GM12891 (cell line): ENCODE measurements around the gene LPCAT4.
A peak's percentile ranks its signal among the peaks of the same experiment; 100 is the strongest.
"Not testable (repeated sequence)": the region's sequence is repeated elsewhere in the genome, so short reads cannot be mapped to it uniquely, and the experiment has no call there.

Source experiments
- DNase-seq: peaks from one replicate; pipeline ENCODE4 v3.0.0; 2011; ENCODE audit warnings: low spot score; ENCODE audit not compliant: insufficient read length
- FAIRE-seq: peaks from 2 replicates; lab custom pipeline; 2011; peaks lifted over from hg19 to GRCh38; lab: Jason Lieb, UNC
- PAX5 ChIP-seq: IDR thresholded peaks from 2 replicates; pipeline ENCODE4 v1.6.1; 2011; ENCODE audit warnings: low read length, moderate library complexity, mild to moderate bottlenecking; ENCODE audit not compliant: insufficient read depth, severe bottlenecking
- POLR2A ChIP-seq: IDR thresholded peaks from 2 replicates; pipeline ENCODE4 v1.6.1; 2011; ENCODE audit warnings: low read depth, low read length, control low read depth
- POLR2AphosphoS5 ChIP-seq: IDR thresholded peaks from 2 replicates; pipeline ENCODE4 v1.6.1; 2011; ENCODE audit warnings: low read depth, low read length, control low read depth
- POU2F2 ChIP-seq: IDR thresholded peaks from 2 replicates; pipeline ENCODE4 v1.6.1; 2011; ENCODE audit warnings: low read depth, mild to moderate bottlenecking, control low read depth, low read length, moderate library complexity
- SPI1 ChIP-seq: IDR thresholded peaks from 2 replicates; pipeline ENCODE4 v1.6.1; 2011; ENCODE audit warnings: low read depth, low read length, control low read depth
- TAF1 ChIP-seq: IDR thresholded peaks from 2 replicates; pipeline ENCODE4 v1.6.1; 2011; ENCODE audit warnings: low read depth, low read length, control low read depth

Gene LPCAT4

GRCh38 chr15:34348735-34349300 lies 18.2 kb downstream of the LPCAT4 start:
- no peak for TF ChIP-seq POU2F2
- no peak for TF ChIP-seq POLR2AphosphoS5
- TF ChIP-seq SPI1 = no peak
- no peak for TF ChIP-seq POLR2A
- FAIRE-seq = no peak
- DNase-seq = no peak

DNA sequence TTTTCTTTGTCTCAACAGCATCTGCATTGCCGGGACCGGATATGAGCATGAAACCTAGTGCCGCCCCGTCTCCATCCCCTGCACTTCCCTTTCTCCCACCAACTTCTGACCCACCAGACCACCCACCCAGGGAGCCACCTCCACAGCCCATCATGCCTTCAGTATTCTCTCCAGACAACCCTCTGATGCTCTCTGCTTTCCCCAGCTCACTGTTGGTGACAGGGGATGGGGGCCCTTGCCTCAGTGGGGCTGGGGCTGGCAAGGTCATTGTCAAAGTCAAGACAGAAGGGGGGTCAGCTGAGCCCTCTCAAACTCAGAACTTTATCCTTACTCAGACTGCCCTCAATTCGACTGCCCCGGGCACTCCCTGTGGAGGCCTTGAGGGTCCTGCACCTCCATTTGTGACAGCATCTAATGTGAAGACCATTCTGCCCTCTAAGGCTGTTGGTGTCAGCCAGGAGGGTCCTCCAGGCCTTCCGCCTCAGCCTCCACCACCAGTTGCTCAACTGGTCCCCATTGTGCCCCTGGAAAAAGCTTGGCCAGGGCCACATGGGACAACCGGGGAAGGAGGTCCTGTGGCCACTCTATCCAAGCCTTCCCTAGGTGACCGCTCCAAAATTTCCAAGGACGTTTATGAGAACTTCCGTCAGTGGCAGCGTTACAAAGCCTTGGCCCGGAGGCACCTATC lies 18.9 kb downstream of the LPCAT4 start:
- FAIRE-seq = no peak
- TF ChIP-seq PAX5 = no peak
- TF ChIP-seq TAF1 = no peak
- no peak for TF ChIP-seq POU2F2
- TF ChIP-seq SPI1 = no peak
- TF ChIP-seq POLR2AphosphoS5 = no peak
- no peak for TF ChIP-seq POLR2A

DNA sequence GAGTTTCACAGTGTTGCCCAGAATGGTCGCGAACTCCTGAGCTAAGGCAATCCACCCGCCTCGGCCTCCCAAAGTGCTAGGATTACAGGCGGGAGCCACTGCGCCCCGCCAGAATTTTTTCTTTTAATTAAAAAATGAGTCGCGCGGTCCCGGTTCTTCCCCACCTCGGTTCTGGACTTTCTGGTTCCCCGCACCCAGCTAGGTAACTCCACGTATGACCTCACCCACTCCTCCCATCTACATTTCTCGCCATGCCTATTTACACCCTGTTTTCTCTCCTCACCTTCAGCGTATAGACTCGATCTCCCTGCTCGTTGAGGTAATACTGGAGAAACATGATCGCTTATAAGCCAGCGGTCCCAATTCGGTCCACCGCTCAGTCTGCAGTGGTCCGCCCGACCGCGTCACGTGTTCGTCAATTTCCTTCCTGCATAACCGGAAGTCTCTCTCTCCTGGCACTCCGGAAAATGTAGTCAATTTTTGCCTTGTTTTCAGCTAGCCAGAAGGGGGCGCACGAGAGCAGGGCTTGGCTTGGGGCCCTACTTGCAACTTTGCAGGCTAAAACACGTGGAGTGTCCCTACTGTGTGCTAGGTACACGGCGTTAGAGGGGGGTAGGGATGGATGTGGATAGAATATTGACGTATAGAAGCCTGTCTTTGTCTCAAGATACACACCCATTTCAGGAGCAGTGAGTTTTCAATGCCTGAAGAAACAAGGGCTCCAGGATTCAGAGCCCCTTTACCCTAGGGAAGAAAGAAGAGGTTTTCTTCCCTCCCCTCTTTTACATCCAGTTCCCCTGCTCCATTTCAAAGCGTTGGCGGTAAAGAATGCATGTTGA lies 24.0 kb downstream of the LPCAT4 start, which contains the start of the genes NOP10 and NUTM1:
Gene NOP10, minus strand, starts transcription at position 400 of the 839 bp plus-strand sequence. Its CDS starts 63 bp downstream, at position 337.
Gene NUTM1, plus strand, starts transcription at position 579 of the 839 bp plus-strand sequence. CDS start 382 bp downstream, outside the sequence.
- FAIRE-seq (peak; percentile 93), DNase-seq (peak; percentile 63)
- peak; percentile 91 for TF ChIP-seq POLR2A
- TF ChIP-seq POLR2AphosphoS5 = peak; percentile 91
- TF ChIP-seq TAF1 = peak; percentile 90
- TF ChIP-seq SPI1 = peak; percentile 48
- TF ChIP-seq PAX5 = no peak
- TF ChIP-seq POU2F2 = peak; percentile 92

More for the DNA sequence above, 18.9 kb downstream of the LPCAT4 start:
- no peak for DNase-seq

DNA sequence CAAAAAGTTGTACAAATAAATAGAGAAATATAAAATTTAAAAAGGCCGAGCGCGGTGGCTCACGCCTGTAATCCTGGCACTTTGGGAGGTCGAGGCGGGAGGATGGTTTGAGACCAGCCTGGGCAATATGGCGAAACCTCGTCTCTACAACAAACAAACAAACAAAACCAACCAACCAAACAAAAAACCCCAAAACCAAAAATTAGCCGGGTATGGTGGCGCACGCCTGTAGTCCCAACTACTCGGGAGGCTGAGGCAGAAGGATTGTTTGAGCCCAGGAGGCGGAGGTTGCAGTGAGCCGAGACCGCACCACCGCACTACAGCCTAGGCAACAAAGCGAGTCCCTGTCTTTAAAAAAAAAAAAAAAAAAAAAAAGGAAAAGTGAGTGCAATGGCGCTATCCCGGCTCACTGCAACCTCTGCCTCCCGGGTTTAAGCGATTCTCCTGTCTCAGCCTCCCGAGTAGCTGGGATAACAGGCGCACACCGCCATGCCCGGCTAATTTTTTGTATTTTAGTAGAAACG lies 24.7 kb downstream of the LPCAT4 start:
- FAIRE-seq, DNase-seq: not testable (repeated sequence)

DNA sequence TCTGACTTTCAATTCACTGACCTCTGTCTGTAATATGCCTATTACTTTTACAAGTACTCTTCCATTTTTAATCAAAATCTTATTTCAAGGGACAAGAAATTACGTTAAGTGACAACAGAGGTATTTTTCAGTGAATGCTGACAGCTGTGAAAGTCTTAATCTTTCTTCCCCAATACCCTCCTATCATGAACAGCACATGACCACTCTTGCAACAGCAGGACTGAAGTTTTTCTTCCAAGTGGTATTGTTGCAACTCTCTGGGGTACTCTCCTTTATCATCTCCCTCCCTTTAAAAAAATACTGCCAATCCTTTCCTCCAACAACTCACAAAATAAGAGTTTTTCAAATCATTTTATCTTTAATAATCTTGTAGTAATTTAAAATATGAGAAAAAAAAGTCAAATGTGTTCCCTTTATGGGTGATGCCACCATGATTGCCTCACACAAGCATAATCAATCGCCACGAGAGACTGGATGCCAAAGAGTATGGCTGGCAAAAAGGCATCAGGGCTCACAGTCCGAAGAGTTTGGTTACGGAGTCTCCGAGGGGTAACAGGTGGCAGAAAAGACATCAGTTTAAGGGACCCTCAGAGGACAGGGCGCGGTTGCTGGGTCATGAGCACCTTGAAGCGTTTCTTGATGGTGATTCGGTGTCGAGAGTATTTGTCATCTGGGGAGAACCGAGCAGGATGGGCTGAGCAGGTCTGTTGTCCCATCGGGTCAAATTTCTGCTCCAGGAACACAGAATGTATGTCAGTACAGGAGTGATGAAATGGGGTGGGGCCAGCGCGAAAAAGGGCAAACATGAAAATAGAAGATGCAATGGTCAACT lies 25.4 kb downstream of the LPCAT4 start:
- TF ChIP-seq POLR2AphosphoS5 = no peak
- DNase-seq (no peak), FAIRE-seq (no peak)

DNA sequence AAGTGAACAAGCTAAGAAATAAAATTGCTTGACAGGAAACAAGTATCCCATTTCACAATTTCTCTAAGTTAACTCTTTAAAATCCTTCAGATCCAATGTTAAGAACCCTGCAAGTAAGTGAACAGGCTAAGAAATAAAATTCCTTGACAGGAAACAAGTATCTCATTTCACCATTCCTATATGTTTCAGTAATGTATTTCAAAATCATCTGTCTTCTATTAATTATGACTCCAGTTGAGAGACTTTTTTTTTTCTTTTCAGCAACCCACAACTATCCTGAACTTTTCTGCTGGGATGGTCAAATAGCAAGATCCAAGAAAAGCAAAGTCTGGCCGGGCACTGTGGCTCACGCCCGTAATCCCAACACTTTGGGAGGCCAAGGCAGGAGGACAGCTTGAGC lies 27.1 kb downstream of the LPCAT4 start:
- FAIRE-seq = no peak
- DNase-seq = no peak
- TF ChIP-seq POU2F2 = no peak
- TF ChIP-seq TAF1 = no peak
- no peak for TF ChIP-seq POLR2A
- TF ChIP-seq PAX5 = no peak
- TF ChIP-seq SPI1 = no peak
- no peak for TF ChIP-seq POLR2AphosphoS5

DNA sequence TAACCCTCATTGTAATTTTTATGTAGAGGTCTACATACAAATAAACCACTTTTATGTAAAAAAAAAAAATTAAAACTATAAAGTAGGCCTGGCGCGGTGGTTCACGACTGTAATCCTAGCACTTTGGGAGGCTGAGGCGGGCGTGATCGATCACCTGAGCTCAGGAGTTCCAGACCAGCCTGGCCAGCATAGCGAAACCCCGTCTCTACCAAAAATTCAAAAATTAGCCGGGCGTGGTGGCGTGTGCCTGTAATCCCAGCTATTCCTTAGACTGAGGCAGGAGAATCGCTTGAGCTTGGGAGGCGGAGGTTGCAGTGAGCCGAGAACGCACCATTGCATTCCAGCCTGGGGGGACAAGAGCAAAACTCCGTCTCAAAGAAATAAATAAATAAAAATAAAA lies 28.6 kb downstream of the LPCAT4 start:
- FAIRE-seq (no peak), DNase-seq (no peak)
- TF ChIP-seq PAX5 = no peak
- TF ChIP-seq POU2F2 = no peak
- TF ChIP-seq POLR2AphosphoS5 = no peak
- no peak for TF ChIP-seq TAF1
- TF ChIP-seq SPI1 = no peak
- no peak for TF ChIP-seq POLR2A

GRCh38 chr15:34337557-34338306 lies 29.3 kb downstream of the LPCAT4 start, which contains the start of gene SLC12A6:
SLC12A6 (minus strand) TSS chr15:34337781; CDS start chr15:34336680, 1,101 bp downstream.
- FAIRE-seq = peak; percentile 98
- TF ChIP-seq PAX5 (no peak), POLR2A (no peak; the same call in 1 of the 2 replicates), SPI1 (peak; percentile 46; the same call in 1 of the 2 replicates), POU2F2 (0 out of 2 replicates have a peak, but pooled peaks have one; percentile 7), TAF1 (peak; percentile 57), POLR2AphosphoS5 (peak; percentile 45; the same call in 1 of the 2 replicates)
- DNase-seq = peak; percentile 73
